ELF-1 (cell line): ENCODE data around the gene MLC1.

Experiments used
- DNase-seq: peaks from one replicate; pipeline ENCODE4 v3.0.0-alpha.2; 2016; ENCODE audit warnings: low read depth, low spot score

The MLC1 gene

GRCh38 chr22:50085211-50085972, at the start of gene MLC1:
MLC1 (minus strand) TSS chr22:50085426; CDS start chr22:50084902, 524 bp downstream.
- no peak for DNase-seq

- DNase-seq: no peak
These were observed 49.3 kb upstream of the MLC1 start for GRCh38 chr22:50134481-50134880.

GRCh38 chr22:50131894-50132293, 46.7 kb upstream of the MLC1 start:
- no peak for DNase-seq

GRCh38 chr22:50129121-50129736, 44.0 kb upstream of the MLC1 start:
- no peak for DNase-seq

- DNase-seq: no peak
These were observed 39.8 kb upstream of the MLC1 start for GRCh38 chr22:50125029-50125428.

- no peak for DNase-seq
These were observed 37.9 kb upstream of the MLC1 start for GRCh38 chr22:50123119-50123518.

- DNase-seq: no peak
These were observed 36.0 kb upstream of the MLC1 start for GRCh38 chr22:50121202-50121740.

- DNase-seq: no peak
These were observed 34.6 kb upstream of the MLC1 start for GRCh38 chr22:50119768-50120251.

- DNase-seq: no peak
These were observed 34.0 kb upstream of the MLC1 start for GRCh38 chr22:50119169-50119767.

GRCh38 chr22:50118557-50119168, 33.4 kb upstream of the MLC1 start:
- DNase-seq: peak; percentile 83

- DNase-seq: no peak
These were observed 32.9 kb upstream of the MLC1 start for GRCh38 chr22:50118129-50118528.

GRCh38 chr22:50117168-50117762, 32.0 kb upstream of the MLC1 start:
- DNase-seq: no peak

GRCh38 chr22:50115693-50116092, 30.5 kb upstream of the MLC1 start:
- no peak for DNase-seq

GRCh38 chr22:50114221-50115021, 29.2 kb upstream of the MLC1 start:
- no peak for DNase-seq

- DNase-seq: peak; percentile 49
These were observed 27.2 kb upstream of the MLC1 start for GRCh38 chr22:50112151-50113118.

GRCh38 chr22:50111056-50111455, 25.8 kb upstream of the MLC1 start:
- no peak for DNase-seq

GRCh38 chr22:50107529-50107928, 22.3 kb upstream of the MLC1 start:
- DNase-seq: no peak

- DNase-seq: no peak
These were observed 20.2 kb upstream of the MLC1 start for GRCh38 chr22:50105208-50106100.

- DNase-seq: no peak
These were observed 18.9 kb upstream of the MLC1 start for GRCh38 chr22:50104141-50104544.
